ENCODE measurements around the gene ATF7IP.

ATF7IP gene

GRCh38 chr12:14505626-14506596 lies 140.4 kb downstream of the ATF7IP start:
- no peak for DNase-seq (ENCODE audit: low spot score)

GRCh38 chr12:14510574-14510973 lies 145.1 kb downstream of the ATF7IP start:
- no peak for DNase-seq (ENCODE audit: low spot score)

GRCh38 chr12:14514154-14514842 lies 148.8 kb downstream of the ATF7IP start:
- DNase-seq (ENCODE audit: low spot score) = peak; percentile 53

- DNase-seq (ENCODE audit: low spot score) = no peak
Measured at GRCh38 chr12:14514946-14515345, 149.5 kb downstream of the ATF7IP start.

GRCh38 chr12:14521822-14522221 lies 156.3 kb downstream of the ATF7IP start:
- no peak for DNase-seq (ENCODE audit: low spot score)

- DNase-seq (ENCODE audit: low spot score) = no peak
Measured at GRCh38 chr12:14525964-14526363, 160.5 kb downstream of the ATF7IP start.

- no peak for DNase-seq (ENCODE audit: low spot score)
Measured at GRCh38 chr12:14532152-14532551, 166.7 kb downstream of the ATF7IP start.

GRCh38 chr12:14537088-14537487 lies 171.6 kb downstream of the ATF7IP start:
- no peak for DNase-seq (ENCODE audit: low spot score)

GRCh38 chr12:14540801-14541462 lies 175.4 kb downstream of the ATF7IP start:
- DNase-seq (ENCODE audit: low spot score) = no peak

- DNase-seq (ENCODE audit: low spot score) = no peak
Measured at GRCh38 chr12:14545144-14546124, 180.0 kb downstream of the ATF7IP start.

- DNase-seq (ENCODE audit: low spot score) = no peak
Measured at GRCh38 chr12:14547571-14547970, 182.1 kb downstream of the ATF7IP start.

- DNase-seq (ENCODE audit: low spot score) = no peak
Measured at GRCh38 chr12:14548609-14549008, 183.1 kb downstream of the ATF7IP start.

Data from D341Med (cell line).